ENCODE data around the gene CENPM. TPM values are rescaled to one million over a fixed set of nuclear protein-coding genes. Genes with fewer than 3 reads are reported as not detected.

Gene CENPM
- total RNA-seq, 1 donor from 2014 or later, result 3.3 TPM

GRCh38 chr22:41922328-41922727 lies 24.6 kb downstream of the CENPM start:
- no peak overlapping the region for H3K27ac Mint-ChIP-seq (ENCODE audit: unreplicated experiment)
- TF ChIP-seq CTCF (IDR thresholded peaks at IDR 0.05), result no peak
- peaks cover 15% of the 10 kb centered on the region for H3K27me3 Mint-ChIP-seq (ENCODE audit: low read depth)
- DNase-seq (ENCODE audit: low spot score), result no peak
- H3K36me3 Mint-ChIP-seq (ENCODE audit: low read depth), result no peaks in the 10 kb centered on the region
- H3K4me3 Mint-ChIP-seq (ENCODE audit: unreplicated experiment), result no peak overlapping the region
- no peaks in the 10 kb centered on the region for H3K9me3 Mint-ChIP-seq (ENCODE audit: low read depth)
- peaks cover 12% of the 10 kb centered on the region for H3K4me1 Mint-ChIP-seq (ENCODE audit: low read depth)

DNA sequence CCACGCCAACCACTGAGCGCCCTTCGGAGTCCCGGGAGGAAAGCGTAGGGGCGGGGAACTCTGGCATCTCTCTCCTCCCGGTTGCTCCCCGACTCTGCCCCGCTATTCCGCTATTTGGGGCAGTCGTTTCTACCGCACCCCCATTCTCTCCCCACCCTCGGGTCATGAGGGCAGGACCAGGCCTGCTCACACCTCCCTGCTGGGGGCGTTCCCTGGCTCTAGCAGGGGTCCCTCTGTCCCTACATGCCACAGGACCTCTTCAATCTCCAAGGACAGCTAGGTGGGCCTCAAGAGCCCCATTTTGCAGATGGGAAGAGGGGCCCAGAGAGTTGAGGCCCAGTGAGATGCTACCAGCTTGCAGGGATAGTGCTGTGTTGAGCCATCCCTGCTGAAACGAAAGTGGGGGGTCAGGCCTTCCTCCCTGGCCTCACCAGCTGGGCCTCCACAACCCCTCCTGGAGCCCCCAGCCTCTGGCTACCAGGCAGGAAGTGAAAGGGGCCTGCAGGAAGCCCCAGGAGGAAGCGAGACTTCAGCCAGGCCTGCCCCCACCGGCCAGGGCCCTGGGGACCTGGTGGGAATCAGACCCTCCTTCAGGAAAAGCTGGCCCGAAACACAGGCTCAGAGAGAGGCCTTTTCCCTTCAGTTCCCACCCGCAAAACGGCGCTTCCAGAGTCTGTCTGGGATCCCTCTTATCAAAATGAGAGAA lies 26.5 kb downstream of the CENPM start:
- Mint-ChIP-seq H3K36me3 (ENCODE audit: low read depth) (no peaks in the 10 kb centered on the region), H3K4me3 (ENCODE audit: unreplicated experiment) (no peak overlapping the region), H3K27me3 (ENCODE audit: low read depth) (peaks cover 24% of the 10 kb centered on the region), H3K9me3 (ENCODE audit: low read depth) (no peaks in the 10 kb centered on the region), H3K4me1 (ENCODE audit: low read depth) (peaks cover 8% of the 10 kb centered on the region), H3K27ac (ENCODE audit: unreplicated experiment) (no peak overlapping the region)
- no peak for TF ChIP-seq CTCF (IDR thresholded peaks at IDR 0.05)
- DNase-seq (ENCODE audit: low spot score), result no peak

DNA sequence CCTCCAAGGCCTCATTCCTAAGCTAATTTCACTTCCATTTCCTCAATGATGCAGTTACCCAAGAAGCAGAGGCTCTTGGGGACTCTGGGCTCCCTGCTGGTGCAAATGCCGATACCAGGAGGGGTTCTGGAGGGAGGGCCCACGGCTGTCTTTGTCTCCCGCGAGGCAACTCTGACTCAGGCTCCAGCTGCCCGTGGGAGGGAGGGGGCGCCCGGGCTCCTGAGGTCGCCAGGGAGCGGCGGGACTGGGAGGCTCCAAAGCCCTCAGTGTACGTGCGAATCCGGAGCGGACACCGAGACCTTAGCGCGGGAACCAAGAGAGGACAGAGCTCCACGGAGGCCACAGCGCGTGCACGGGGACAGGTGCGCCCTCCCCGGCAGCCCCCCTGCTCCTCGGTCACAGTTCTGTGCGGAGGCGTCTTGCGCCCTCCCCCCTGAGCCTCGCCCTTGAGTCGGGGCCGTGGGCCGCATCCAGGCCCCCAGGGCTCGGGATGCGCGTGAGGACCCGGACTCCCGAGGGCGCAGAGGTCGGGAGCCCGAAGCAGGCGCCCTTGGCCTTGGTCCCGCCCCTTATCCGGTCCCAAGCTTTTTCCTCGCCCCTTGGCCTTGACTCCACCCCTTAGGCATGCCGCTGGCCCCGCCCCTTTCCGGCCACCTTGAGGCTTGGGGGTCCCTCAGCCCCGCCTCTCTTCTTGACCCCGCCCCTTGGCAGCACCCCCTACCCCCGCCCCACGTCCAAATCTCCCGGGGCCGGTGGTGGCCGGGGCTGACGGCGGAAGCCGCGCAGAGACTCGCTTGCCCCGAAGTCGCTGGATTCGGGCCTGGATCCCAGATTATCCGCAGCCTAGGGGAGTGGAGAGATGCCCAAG lies 27.4 kb downstream of the CENPM start:
- peaks cover 22% of the 10 kb centered on the region for H3K27me3 Mint-ChIP-seq (ENCODE audit: low read depth)
- DNase-seq (ENCODE audit: low spot score), result no peak

GRCh38 chr22:41917903-41918791 lies 28.8 kb downstream of the CENPM start:
- DNase-seq (ENCODE audit: low spot score), result no peak
- no peaks in the 10 kb centered on the region for H3K9me3 Mint-ChIP-seq (ENCODE audit: low read depth)
- no peaks in the 10 kb centered on the region for H3K36me3 Mint-ChIP-seq (ENCODE audit: low read depth)
- TF ChIP-seq CTCF (IDR thresholded peaks at IDR 0.05), result no peak
- no peak overlapping the region for H3K4me3 Mint-ChIP-seq (ENCODE audit: unreplicated experiment)
- H3K4me1 Mint-ChIP-seq (ENCODE audit: low read depth), result peaks cover 8% of the 10 kb centered on the region
- peaks cover 24% of the 10 kb centered on the region for H3K27me3 Mint-ChIP-seq (ENCODE audit: low read depth)
- peak overlapping the region; percentile 51 for H3K27ac Mint-ChIP-seq (ENCODE audit: unreplicated experiment)

More for the DNA sequence above, 27.4 kb downstream of the CENPM start:
- no peak for TF ChIP-seq CTCF (IDR thresholded peaks at IDR 0.05)
- Mint-ChIP-seq H3K4me1 (ENCODE audit: low read depth) (peaks cover 8% of the 10 kb centered on the region), H3K4me3 (ENCODE audit: unreplicated experiment) (no peak overlapping the region), H3K9me3 (ENCODE audit: low read depth) (no peaks in the 10 kb centered on the region), H3K36me3 (ENCODE audit: low read depth) (no peaks in the 10 kb centered on the region), H3K27ac (ENCODE audit: unreplicated experiment) (no peak overlapping the region)
